IMR-90 (cell line): ENCODE measurements around the gene LRCH3. TPM values are rescaled to one million over a fixed set of nuclear protein-coding genes. Genes with fewer than 3 reads are reported as not detected.

Source experiments
- ATAC-seq: fragments of 200-7000 bp; cut with Tn5 transposase; 2 replicates; pipeline ENCODE4 v1.9.1; 2020; ENCODE audit warnings: low read depth, mild to moderate bottlenecking, moderate library complexity
- BruUV-seq: library from RNA; stranded (reverse); fragments of 400-500 nt; replicated peaks from 2 replicates; lab custom pipeline; 2021; lab: Mats Ljungman, UMichigan
- CTCF ChIA-PET: fragments of 300-600 bp; formaldehyde crosslinking; extraction: SDS; loops from one replicate; lab custom pipeline; 2021; ENCODE audit warnings: antibody characterized with exemption; lab: Yijun Ruan, JAX
- POLR2A ChIA-PET: fragments of 300-600 bp; sonication (Branson Sonifier 250); formaldehyde crosslinking; loops from one replicate; lab custom pipeline; 2022; ENCODE audit warnings: antibody characterized with exemption; ENCODE audit not compliant: unreplicated experiment; lab: Charles Lee
- DNase-seq: peaks from one replicate; pipeline ENCODE4 v3.0.0; 2013
- H2AFZ ChIP-seq: replicated peaks from 2 replicates; pipeline ENCODE3; 2013; ENCODE audit warnings: low read length, mild to moderate bottlenecking; ENCODE audit not compliant: poor library complexity
- H2AK5ac ChIP-seq: 2 replicates; pipeline ENCODE4 v1.6.1; 2013; ENCODE audit warnings: low read depth, low read length, inconsistent platforms
- H2AK9ac ChIP-seq: replicated peaks from 2 replicates; pipeline ENCODE3; 2013; ENCODE audit warnings: mild to moderate bottlenecking, low read depth, low read length, moderate library complexity; ENCODE audit not compliant: poor library complexity
- H2BK120ac ChIP-seq: 2 replicates; pipeline ENCODE4 v1.6.1; 2013; ENCODE audit warnings: low read depth, low read length, inconsistent platforms
- H2BK15ac ChIP-seq: 3 replicates; pipeline ENCODE4 v1.6.1; 2013; ENCODE audit warnings: low read depth, low read length, inconsistent platforms
- H2BK20ac ChIP-seq: 2 replicates; pipeline ENCODE4 v1.6.1; 2013; ENCODE audit warnings: low read depth, mild to moderate bottlenecking, inconsistent platforms, low read length, moderate library complexity
- H2BK5ac ChIP-seq: 2 replicates; pipeline ENCODE4 v1.6.1; 2013; ENCODE audit warnings: mild to moderate bottlenecking, low read depth, low read length, inconsistent platforms; ENCODE audit not compliant: poor library complexity, severe bottlenecking
- H3K14ac ChIP-seq: replicated peaks from 2 replicates; pipeline ENCODE4 v1.6.1; 2013; ENCODE audit warnings: low read depth, low read length, inconsistent platforms
- H3K18ac ChIP-seq: 2 replicates; pipeline ENCODE4 v1.6.1; 2013; ENCODE audit warnings: low read depth, low read length, control low read depth
- H3K23ac ChIP-seq: 2 replicates; pipeline ENCODE4 v1.6.1; 2013; ENCODE audit warnings: low read depth, low read length, inconsistent platforms
- H3K27ac ChIP-seq: 2 replicates; pipeline ENCODE4 v1.5.1; 2013; ENCODE audit warnings: mild to moderate bottlenecking, control low read depth, low read length; ENCODE audit not compliant: insufficient read depth
- H3K27me3 ChIP-seq: 2 replicates; pipeline ENCODE4 v1.6.1; 2013; ENCODE audit warnings: low read length; ENCODE audit not compliant: control insufficient read depth, insufficient read depth
- H3K36me3 ChIP-seq: 2 replicates; pipeline ENCODE4 v1.6.1; 2013; ENCODE audit warnings: low read length, mixed read lengths; ENCODE audit not compliant: control insufficient read depth, insufficient read depth
- H3K4ac ChIP-seq: 2 replicates; pipeline ENCODE4 v1.6.1; 2013; ENCODE audit warnings: low read depth, low read length, inconsistent platforms
- H3K4me1 ChIP-seq: 2 replicates; pipeline ENCODE4 v1.6.1; 2013; ENCODE audit warnings: low read length, mixed read lengths; ENCODE audit not compliant: control insufficient read depth, insufficient read depth
- H3K4me2 ChIP-seq: 2 replicates; pipeline ENCODE4 v1.6.1; 2013; ENCODE audit warnings: low read depth, mild to moderate bottlenecking, control low read depth, low read length, moderate library complexity
- H3K4me3 ChIP-seq: 2 replicates; pipeline ENCODE4 v1.5.1; 2013; ENCODE audit warnings: low read depth, mild to moderate bottlenecking, control low read depth, low read length, moderate library complexity; ENCODE audit not compliant: insufficient read depth
- H3K56ac ChIP-seq: 2 replicates; pipeline ENCODE4 v1.6.1; 2013; ENCODE audit warnings: low read length, inconsistent platforms; ENCODE audit not compliant: insufficient read depth; ENCODE audit errors: extremely low read depth
- H3K79me1 ChIP-seq, 2 experiments: 2 replicates each; pipeline ENCODE4 v1.6.1; 2013; ENCODE audit warnings: low read length in 2 of 2, inconsistent platforms in 1 of 2, low read depth in 1 of 2
- H3K9ac ChIP-seq: 2 replicates; pipeline ENCODE4 v1.6.1; 2013; ENCODE audit warnings: low read depth, low read length, control low read depth
- H3K9me1 ChIP-seq: 2 replicates; pipeline ENCODE4 v1.6.1; 2013; ENCODE audit warnings: low read length, inconsistent platforms; ENCODE audit not compliant: insufficient read depth
- H3K9me3 ChIP-seq: 2 replicates; pipeline ENCODE4 v1.6.1; 2013; ENCODE audit warnings: low read length; ENCODE audit not compliant: control insufficient read depth, insufficient read depth
- H4K20me1 ChIP-seq: 2 replicates; pipeline ENCODE4 v1.6.1; 2013; ENCODE audit warnings: low read length, inconsistent platforms; ENCODE audit not compliant: insufficient read depth
- H4K5ac ChIP-seq: 2 replicates; pipeline ENCODE4 v1.6.1; 2013; ENCODE audit warnings: mild to moderate bottlenecking, low read depth, low read length, control low read depth
- H4K8ac ChIP-seq, 2 experiments: 2 replicates each; pipeline ENCODE4 v1.6.1; 2013; ENCODE audit warnings: low read depth in 2 of 2, low read length in 2 of 2, control low read depth in 1 of 2, inconsistent platforms in 1 of 2
- H4K91ac ChIP-seq: 2 replicates; pipeline ENCODE4 v1.6.1; 2013; ENCODE audit warnings: low read depth, low read length, inconsistent platforms; ENCODE audit not compliant: insufficient read depth
- BHLHE40 ChIP-seq: fragments of 150-350 bp; IDR thresholded peaks from 2 replicates; pipeline ENCODE4 v1.6.1; 2016; ENCODE audit warnings: mild to moderate bottlenecking, low read depth, low read length
- CEBPB ChIP-seq: IDR thresholded peaks from 2 replicates; pipeline ENCODE4 v1.6.1; 2012; ENCODE audit warnings: low read depth, low read length, improper control_type of control experiment
- CHD1 ChIP-seq: IDR thresholded peaks from 2 replicates; pipeline ENCODE4 v1.6.1; 2012; ENCODE audit warnings: low read depth, low read length, improper control_type of control experiment
- FOS ChIP-seq: fragments of 150-350 bp; IDR thresholded peaks from 2 replicates; pipeline ENCODE4 v1.6.1; 2016; ENCODE audit warnings: low read depth, low read length
- MAFK ChIP-seq: IDR thresholded peaks from 2 replicates; pipeline ENCODE4 v1.6.1; 2012; ENCODE audit warnings: low read depth, low read length, improper control_type of control experiment
- MXI1 ChIP-seq: IDR thresholded peaks from 2 replicates; pipeline ENCODE4 v1.6.1; 2012; ENCODE audit warnings: low read depth, mild to moderate bottlenecking, low read length, moderate library complexity, borderline replicate concordance
- NFE2L2 ChIP-seq: fragments of 150-350 bp; IDR thresholded peaks from 2 replicates; pipeline ENCODE4 v1.6.1; 2016; ENCODE audit warnings: low read depth, mild to moderate bottlenecking, low read length
- POLR2A ChIP-seq: IDR thresholded peaks from 2 replicates; pipeline ENCODE4 v1.6.1; 2012; ENCODE audit warnings: mild to moderate bottlenecking, low read depth, low read length
- RAD21 ChIP-seq: IDR thresholded peaks from 2 replicates; pipeline ENCODE4 v1.6.1; 2012; ENCODE audit warnings: low read length, improper control_type of control experiment
- RCOR1 ChIP-seq: IDR thresholded peaks from 2 replicates; pipeline ENCODE4 v1.6.1; 2012; ENCODE audit warnings: mild to moderate bottlenecking, low read length, improper control_type of control experiment; ENCODE audit not compliant: insufficient replicate concordance
- RFX5 ChIP-seq: IDR thresholded peaks from 2 replicates; pipeline ENCODE4 v1.8.0; 2012; ENCODE audit warnings: low read depth, mild to moderate bottlenecking, low read length, moderate library complexity
- SMC3 ChIP-seq: fragments of 150-350 bp; IDR thresholded peaks from 2 replicates; pipeline ENCODE4 v1.6.1; 2016; ENCODE audit warnings: low read depth, mild to moderate bottlenecking, antibody characterized with exemption, low read length, moderate library complexity
- WGBS, 2 experiments: methylation state at CpG; one replicate each; pipeline versions ENCODE4 v1.1.5 to v1.1.7; 2013; ENCODE audit warnings: missing lambda C conversion rate in 2 of 2; ENCODE audit not compliant: insufficient read length in 1 of 2; ENCODE audit errors: extremely low coverage in 2 of 2; 5-methylcytosine and 5-hydroxymethylcytosine counted together
- dilution Hi-C: fragments of 300-500 bp; cut with HindIII; formaldehyde crosslinking; loops from one replicate; pipeline ENCODE4 v1.14.3; 2018; ENCODE audit warnings: low sequenced_read_pairs; ENCODE audit not compliant: unreplicated experiment
- in situ Hi-C: fragments of 300-500 bp; cut with MboI; formaldehyde crosslinking; loops from 3 replicates; pipeline ENCODE4 v1.14.3; 2019; ENCODE audit warnings: low sequenced_read_pairs, inconsistent platforms, mixed read lengths
- intact Hi-C: fragments of 100-400 bp; cut with micrococcal nuclease; formaldehyde crosslinking; loops from 2 replicates; pipeline ENCODE4 v1.10.0; 2022
- polyA plus RNA-seq, 3 experiments: library from polyadenylated mRNA; depleted of rRNA; stranded (reverse); fragments of >200 nt; gene quantifications; 2 replicates each; pipeline ENCODE4 v1.2.3, GENCODE V29; 2012; ENCODE audit warnings: low replicate concordance in 1 of 3
- total RNA-seq: library from RNA; depleted of rRNA; stranded (reverse); fragments of >200 nt; gene quantifications from 2 replicates; pipeline ENCODE4 v1.2.3, GENCODE V29; 2012
- TF ChIP-seq, protein P1 (sequence below): fragments of 150-350 bp; IDR thresholded peaks from 2 replicates; pipeline ENCODE4 v1.6.1; 2017; ENCODE audit warnings: mild to moderate bottlenecking, antibody characterized with exemption, low read length, low read depth
- TF ChIP-seq, protein P2 (sequence below): conservative IDR thresholded peaks from 2 replicates; pipeline ENCODE4 v1.5.1; 2012; ENCODE audit warnings: mild to moderate bottlenecking, low read depth, low read length, improper control_type of control experiment
- TF ChIP-seq, protein P3 (sequence below): fragments of 150-350 bp; IDR thresholded peaks from 2 replicates; pipeline ENCODE4 v1.6.1; 2016; ENCODE audit warnings: low read depth, mild to moderate bottlenecking, low read length, moderate library complexity, borderline replicate concordance

Gene LRCH3
- total and polyA plus RNA-seq, 2 of the 4 experiments (the other 2 are of a cell fraction), result 28.5 to 40.5 TPM

DNA sequence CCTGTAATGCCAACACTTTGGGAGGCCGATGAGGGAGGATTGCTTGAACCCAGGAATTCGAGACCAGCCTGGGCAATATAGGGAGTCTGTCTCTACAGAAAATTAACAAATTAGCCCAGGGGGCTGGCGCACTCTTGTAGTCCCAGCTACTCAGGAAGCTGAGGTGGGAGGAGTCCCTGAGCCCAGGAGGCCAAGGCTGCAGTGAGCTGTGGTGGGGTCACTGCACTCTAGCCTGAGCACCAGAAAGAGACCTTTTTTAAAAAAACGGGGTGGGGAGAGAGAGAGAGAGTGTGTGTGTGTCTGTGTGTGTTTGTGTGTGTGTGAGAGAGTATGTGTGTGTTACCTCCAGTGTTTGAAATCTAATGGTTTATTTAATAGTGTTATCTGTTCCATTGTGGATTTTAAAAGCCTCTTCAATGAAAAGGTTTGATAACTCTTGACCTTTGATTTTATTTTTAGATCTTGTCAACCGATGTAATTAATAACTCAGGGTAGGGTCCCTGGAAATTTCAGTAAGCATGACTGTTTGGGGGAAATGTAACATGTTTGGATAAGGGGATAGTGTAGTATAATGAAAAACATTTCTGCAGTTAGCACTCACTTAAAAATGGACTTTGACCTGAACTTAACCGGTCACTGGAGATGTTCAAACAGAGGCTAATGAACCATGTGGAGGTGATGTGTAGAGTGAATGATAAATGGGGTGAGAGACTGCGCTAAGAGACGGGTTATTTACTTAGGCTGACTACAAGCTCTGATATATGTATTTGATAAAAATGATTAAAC is 29.7 kb downstream of the LRCH3 start:
- ChIA-PET CTCF (no interaction called here), POLR2A (no interaction called here)
- H2AFZ ChIP-seq, result no peak overlapping the region
- in situ Hi-C loops, result no loop called here
- H3K27me3 ChIP-seq, result no peaks in the 10 kb centered on the region
- peaks cover 8% of the 10 kb centered on the region; the same call in 1 of the 2 replicates for H3K4me1 ChIP-seq
- no peak overlapping the region for H3K23ac ChIP-seq
- intact Hi-C loops, result no loop called here
- peaks cover 7% of the 10 kb centered on the region; the same call in 1 of the 2 replicates for H3K9me1 ChIP-seq
- no peak overlapping the region for H2BK120ac ChIP-seq
- no peak overlapping the region for H4K91ac ChIP-seq
- BruUV-seq, result no TSS peak
- H3K4me2 ChIP-seq, result no peak overlapping the region
- ATAC-seq (no peak), DNase-seq (no peak)
- H3K9ac ChIP-seq, result no peak overlapping the region
- no peak overlapping the region for H2AK9ac ChIP-seq
- H3K9me3 ChIP-seq, result no peaks in the 10 kb centered on the region
- peaks cover 19 to 55% of the 10 kb centered on the region in 2 experiments; a peak in 3 of 4 replicates for H3K79me1 ChIP-seq
- H3K4me3 ChIP-seq, result no peak overlapping the region
- no peak overlapping the region for H2AK5ac ChIP-seq
- no peak overlapping the region for H3K56ac ChIP-seq
- no peak overlapping the region for H3K18ac ChIP-seq
- H2BK5ac ChIP-seq, result no peak overlapping the region
- no peak overlapping the region for H2BK15ac ChIP-seq
- no peak overlapping the region for H2BK20ac ChIP-seq
- H3K36me3 ChIP-seq, result peaks cover 11% of the 10 kb centered on the region
- H3K4ac ChIP-seq, result no peak overlapping the region
- peaks cover 4% of the 10 kb centered on the region; the same call in 1 of the 2 replicates for H4K20me1 ChIP-seq
- TF ChIP-seq MAFK (no peak), RFX5 (no peak), RCOR1 (no peak), SMC3 (no peak), CHD1 (no peak), CEBPB (no peak), FOS (no peak), RAD21 (no peak), NFE2L2 (no peak), BHLHE40 (no peak), MXI1 (no peak), POLR2A (no peak)
- TF ChIP-seq, protein P1, sequence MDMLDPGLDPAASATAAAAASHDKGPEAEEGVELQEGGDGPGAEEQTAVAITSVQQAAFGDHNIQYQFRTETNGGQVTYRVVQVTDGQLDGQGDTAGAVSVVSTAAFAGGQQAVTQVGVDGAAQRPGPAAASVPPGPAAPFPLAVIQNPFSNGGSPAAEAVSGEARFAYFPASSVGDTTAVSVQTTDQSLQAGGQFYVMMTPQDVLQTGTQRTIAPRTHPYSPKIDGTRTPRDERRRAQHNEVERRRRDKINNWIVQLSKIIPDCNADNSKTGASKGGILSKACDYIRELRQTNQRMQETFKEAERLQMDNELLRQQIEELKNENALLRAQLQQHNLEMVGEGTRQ, result no peak
- TF ChIP-seq, protein P2, sequence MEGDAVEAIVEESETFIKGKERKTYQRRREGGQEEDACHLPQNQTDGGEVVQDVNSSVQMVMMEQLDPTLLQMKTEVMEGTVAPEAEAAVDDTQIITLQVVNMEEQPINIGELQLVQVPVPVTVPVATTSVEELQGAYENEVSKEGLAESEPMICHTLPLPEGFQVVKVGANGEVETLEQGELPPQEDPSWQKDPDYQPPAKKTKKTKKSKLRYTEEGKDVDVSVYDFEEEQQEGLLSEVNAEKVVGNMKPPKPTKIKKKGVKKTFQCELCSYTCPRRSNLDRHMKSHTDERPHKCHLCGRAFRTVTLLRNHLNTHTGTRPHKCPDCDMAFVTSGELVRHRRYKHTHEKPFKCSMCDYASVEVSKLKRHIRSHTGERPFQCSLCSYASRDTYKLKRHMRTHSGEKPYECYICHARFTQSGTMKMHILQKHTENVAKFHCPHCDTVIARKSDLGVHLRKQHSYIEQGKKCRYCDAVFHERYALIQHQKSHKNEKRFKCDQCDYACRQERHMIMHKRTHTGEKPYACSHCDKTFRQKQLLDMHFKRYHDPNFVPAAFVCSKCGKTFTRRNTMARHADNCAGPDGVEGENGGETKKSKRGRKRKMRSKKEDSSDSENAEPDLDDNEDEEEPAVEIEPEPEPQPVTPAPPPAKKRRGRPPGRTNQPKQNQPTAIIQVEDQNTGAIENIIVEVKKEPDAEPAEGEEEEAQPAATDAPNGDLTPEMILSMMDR, result no peak
- TF ChIP-seq, protein P3, sequence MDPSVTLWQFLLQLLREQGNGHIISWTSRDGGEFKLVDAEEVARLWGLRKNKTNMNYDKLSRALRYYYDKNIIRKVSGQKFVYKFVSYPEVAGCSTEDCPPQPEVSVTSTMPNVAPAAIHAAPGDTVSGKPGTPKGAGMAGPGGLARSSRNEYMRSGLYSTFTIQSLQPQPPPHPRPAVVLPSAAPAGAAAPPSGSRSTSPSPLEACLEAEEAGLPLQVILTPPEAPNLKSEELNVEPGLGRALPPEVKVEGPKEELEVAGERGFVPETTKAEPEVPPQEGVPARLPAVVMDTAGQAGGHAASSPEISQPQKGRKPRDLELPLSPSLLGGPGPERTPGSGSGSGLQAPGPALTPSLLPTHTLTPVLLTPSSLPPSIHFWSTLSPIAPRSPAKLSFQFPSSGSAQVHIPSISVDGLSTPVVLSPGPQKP, result no peak
- H3K14ac ChIP-seq, result no peak overlapping the region
- no peak overlapping the region for H4K8ac ChIP-seq
- 40% methylated on average over 2 of the region's 8 CpGs; no CpG with 5 or more reads in 1 of the 2 experiments for WGBS, 2 experiments
- no peak overlapping the region for H3K27ac ChIP-seq
- H4K5ac ChIP-seq, result no peak overlapping the region
- dilution Hi-C loops, result no loop called here
